Stimulated activated CD8-positive, alpha-beta memory T cell treated with anti-CD3 and anti-CD28 coated beads, Interleukin-7, amount 100 ng/mL, for 24 hours (primary cell): ENCODE measurements around the gene CCDC116.
"Not testable (repeated sequence)": the region's sequence is repeated elsewhere in the genome, so short reads cannot be mapped to it uniquely, and the experiment has no call there.

Experiments
- DNase-seq: peaks from one replicate; pipeline ENCODE4 v3.0.0-alpha.2; 2020; ENCODE audit warnings: low read depth

Gene CCDC116

GRCh38 chr22:21631025-21631424, 1.5 kb upstream of the CCDC116 start:
- DNase-seq, result no peak

- no peak for DNase-seq
Observed at GRCh38 chr22:21632931-21633330, 371 bp downstream of the CCDC116 start.

GRCh38 chr22:21633481-21633880, 921 bp downstream of the CCDC116 start:
- no peak for DNase-seq

- DNase-seq, result no peak
Observed at GRCh38 chr22:21634081-21634480, 1.5 kb downstream of the CCDC116 start.

GRCh38 chr22:21634844-21635243, 2.3 kb downstream of the CCDC116 start:
- DNase-seq, result no peak

- no peak for DNase-seq
Observed at GRCh38 chr22:21635771-21636510, 3.4 kb downstream of the CCDC116 start.

- no peak for DNase-seq
Observed at GRCh38 chr22:21636629-21637218, 4.2 kb downstream of the CCDC116 start.

- not testable (repeated sequence) for DNase-seq
Observed at GRCh38 chr22:21637450-21637849, 4.9 kb downstream of the CCDC116 start.

- no peak for DNase-seq
Observed at GRCh38 chr22:21639359-21639758, 6.8 kb downstream of the CCDC116 start.

- no peak for DNase-seq
Observed at GRCh38 chr22:21640810-21641209, 8.2 kb downstream of the CCDC116 start.

GRCh38 chr22:21641417-21641788, 8.8 kb downstream of the CCDC116 start:
- no peak for DNase-seq

- DNase-seq, result peak; percentile 94
Observed at GRCh38 chr22:21641789-21642583, 9.4 kb downstream of the CCDC116 start, which contains the start of gene SDF2L1. Gene SDF2L1 (plus strand): TSS chr22:21642302. CDS start chr22:21642337, 35 bp downstream.

- no peak for DNase-seq
Observed at GRCh38 chr22:21642584-21643448, 10.3 kb downstream of the CCDC116 start.

- DNase-seq, result no peak
Observed at GRCh38 chr22:21643533-21644357, 11.2 kb downstream of the CCDC116 start.

GRCh38 chr22:21645513-21645912, 13.0 kb downstream of the CCDC116 start:
- DNase-seq, result not testable (repeated sequence)

GRCh38 chr22:21646608-21647590, 14.3 kb downstream of the CCDC116 start:
- DNase-seq, result no peak

- no peak for DNase-seq
Observed at GRCh38 chr22:21650280-21650679, 17.7 kb downstream of the CCDC116 start.

- DNase-seq, result no peak
Observed at GRCh38 chr22:21650823-21651520, 18.4 kb downstream of the CCDC116 start.

GRCh38 chr22:21651521-21652009, 19.0 kb downstream of the CCDC116 start:
- no peak for DNase-seq
